HG03045 (cell line): ENCODE results near the gene TULP4.

ENCODE experiments used
- ATAC-seq: cut with Tn5 transposase; IDR thresholded peaks from one replicate; pipeline ENCODE4 v1.9.1; 2021; ENCODE audit warnings: mild to moderate bottlenecking, moderate library complexity; ENCODE audit not compliant: unreplicated experiment

Gene TULP4

DNA sequence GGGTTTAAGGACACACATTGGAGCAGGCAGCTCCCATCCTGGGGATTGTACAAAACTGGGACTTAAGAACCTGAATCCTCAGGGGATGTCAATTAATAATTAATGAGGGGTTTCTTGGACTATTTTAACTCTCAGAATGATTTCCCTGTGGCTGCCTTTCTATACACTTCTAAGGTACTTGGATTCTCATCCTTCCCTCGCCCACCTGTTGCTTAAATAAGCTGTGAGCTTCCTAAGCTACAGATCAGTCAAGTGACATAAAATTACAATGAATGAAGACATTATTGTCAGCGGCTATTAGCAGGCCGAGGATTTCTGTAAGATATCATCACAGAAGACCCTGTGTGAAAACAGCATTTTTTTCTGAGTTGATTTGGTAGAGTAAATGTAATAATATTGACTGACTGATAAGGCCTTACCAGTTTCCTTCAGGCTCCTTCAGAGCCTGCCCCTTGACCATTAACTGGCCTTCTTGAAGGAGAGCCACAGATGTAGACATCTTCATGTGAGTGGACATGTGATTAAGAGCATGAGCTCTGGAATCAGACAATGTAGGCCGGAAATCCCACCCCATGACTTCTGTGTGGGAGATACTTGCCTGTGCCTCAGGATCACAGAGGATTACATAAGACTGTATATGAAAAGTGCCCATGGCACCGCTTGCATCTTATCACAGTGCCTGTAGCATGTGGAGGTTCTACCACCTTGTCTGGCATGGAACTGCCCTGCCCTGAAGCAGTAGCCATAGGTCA is 101.7 kb downstream of the TULP4 start:
- ATAC-seq, result no peak

DNA sequence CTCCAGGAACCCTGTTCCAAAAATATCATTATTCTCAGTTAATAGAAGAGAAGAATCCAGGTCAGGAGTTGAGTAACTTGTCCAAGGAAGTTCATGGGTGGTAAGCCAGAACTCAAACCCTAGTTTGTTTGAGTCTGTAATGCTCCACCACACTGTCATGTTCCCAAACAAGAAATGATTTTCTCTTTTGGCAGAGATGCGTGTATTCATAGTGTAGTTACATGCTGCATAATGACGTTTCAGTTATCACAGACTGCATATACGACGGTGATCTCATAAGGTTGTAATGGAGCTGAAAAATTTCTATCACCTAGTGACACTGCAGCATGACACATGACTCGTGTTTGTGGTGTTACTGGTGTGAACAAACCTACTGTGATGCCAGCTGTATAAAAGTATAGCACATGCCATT is 102.6 kb downstream of the TULP4 start:
- ATAC-seq, result no peak

GRCh38 chr6:158415666-158416065 is 103.4 kb downstream of the TULP4 start:
- no peak for ATAC-seq

GRCh38 chr6:158416883-158417759 is 104.9 kb downstream of the TULP4 start:
- ATAC-seq, result no peak

- no peak for ATAC-seq
Measured at GRCh38 chr6:158417760-158418098, 105.5 kb downstream of the TULP4 start.

- ATAC-seq, result no peak
Measured at GRCh38 chr6:158418501-158418900, 106.2 kb downstream of the TULP4 start.

DNA sequence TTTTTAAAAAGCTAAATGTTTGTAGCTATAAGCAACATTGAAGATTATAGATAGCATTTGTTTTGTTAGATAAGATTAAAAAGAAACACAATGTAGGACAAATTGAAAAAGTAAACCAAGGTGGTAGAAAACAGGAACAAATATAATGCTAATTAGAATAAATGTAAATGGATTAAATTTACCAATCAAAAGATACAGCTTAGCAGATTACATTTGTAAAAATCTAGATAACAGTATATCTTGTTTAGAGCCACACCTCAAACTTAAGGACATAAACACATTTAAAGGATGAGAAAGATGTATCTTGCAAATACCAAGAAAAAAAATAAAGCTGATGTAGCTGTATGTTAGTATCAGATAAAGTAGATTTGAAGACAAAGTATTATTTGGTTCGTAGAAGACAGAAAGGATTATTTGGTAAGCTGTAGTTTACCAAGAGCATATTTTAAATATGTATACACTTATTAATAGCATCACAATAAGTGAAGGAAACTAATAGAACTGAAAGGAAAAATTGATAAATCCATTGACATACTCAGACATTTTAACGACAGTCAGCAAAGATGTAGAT is 107.2 kb downstream of the TULP4 start:
- ATAC-seq, result no peak

GRCh38 chr6:158421381-158421780 is 109.1 kb downstream of the TULP4 start:
- ATAC-seq, result no peak

DNA sequence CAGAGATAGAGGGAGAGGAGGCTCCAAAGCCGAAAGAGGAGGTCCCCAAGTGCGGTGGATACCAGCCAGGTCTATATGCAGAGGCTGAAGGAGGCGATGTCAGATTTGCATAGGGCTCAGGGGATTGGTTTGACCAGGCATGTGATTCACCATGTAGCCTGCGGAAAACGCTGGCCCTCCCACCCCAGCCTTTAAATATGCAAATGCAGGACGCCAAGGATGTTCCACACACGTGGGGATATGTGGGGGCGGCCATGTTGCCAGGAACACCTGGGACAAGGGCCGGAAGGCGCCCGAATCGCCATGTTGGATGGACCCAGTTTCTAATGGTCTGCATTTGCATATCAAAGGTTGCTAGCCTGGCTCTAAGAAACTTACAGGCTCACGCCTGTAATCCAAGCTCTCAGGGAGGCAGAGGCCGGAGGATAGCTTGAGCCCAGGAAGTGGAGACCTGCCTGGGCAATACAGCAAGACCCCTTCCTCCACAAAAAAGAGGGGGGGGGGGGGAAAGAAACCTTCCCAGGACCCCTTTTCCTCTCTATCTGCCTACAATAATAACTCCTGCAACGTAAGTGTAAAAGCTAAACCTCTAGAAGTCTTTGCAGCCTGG is 110.5 kb downstream of the TULP4 start:
- no peak for ATAC-seq

GRCh38 chr6:158431036-158431435 is 118.8 kb downstream of the TULP4 start:
- no peak for ATAC-seq

- ATAC-seq, result no peak
Measured at GRCh38 chr6:158431560-158431959, 119.3 kb downstream of the TULP4 start.

GRCh38 chr6:158437571-158437970 is 125.3 kb downstream of the TULP4 start:
- no peak for ATAC-seq

GRCh38 chr6:158438226-158438625 is 126.0 kb downstream of the TULP4 start:
- ATAC-seq, result no peak

DNA sequence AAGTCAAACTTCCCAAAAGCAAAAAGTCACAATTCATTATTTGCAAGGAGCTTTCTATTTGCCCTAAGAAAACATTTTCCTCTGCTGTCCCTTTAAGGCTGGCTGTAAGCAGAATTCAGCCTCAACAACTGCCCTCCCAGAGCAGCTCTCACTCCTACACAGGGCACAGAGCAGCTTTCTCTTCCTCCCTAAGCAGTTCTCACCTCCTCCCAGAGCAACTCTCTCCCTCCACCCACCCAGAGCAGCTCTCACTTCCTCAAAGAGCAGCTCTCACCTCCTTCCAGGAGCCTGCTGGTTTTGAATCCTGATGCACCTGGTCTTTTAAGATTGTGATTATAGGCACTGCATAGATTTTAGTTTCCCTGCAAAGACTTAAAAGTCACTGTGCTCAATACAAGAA is 127.0 kb downstream of the TULP4 start:
- peak; percentile 89 for ATAC-seq

GRCh38 chr6:158441716-158442215 is 129.5 kb downstream of the TULP4 start:
- ATAC-seq, result no peak

DNA sequence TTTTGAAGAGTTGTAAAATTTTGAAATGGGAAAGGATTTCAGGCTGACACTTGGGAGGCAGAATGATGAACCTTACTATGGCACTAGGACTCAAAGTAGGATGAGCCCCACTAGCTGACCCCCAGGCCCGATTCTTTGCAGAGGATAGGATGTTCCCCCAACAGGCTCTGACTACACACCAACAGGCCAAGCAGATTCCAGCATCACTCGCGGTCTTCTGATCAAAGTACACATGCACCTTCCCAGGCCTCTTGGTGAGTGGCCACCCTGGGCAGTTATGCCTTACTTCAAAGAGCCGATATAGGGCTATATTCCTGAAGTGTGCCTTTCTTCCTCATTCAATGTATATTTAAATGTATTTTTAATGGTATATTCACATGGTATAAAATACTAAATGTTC is 130.0 kb downstream of the TULP4 start:
- no peak for ATAC-seq

DNA sequence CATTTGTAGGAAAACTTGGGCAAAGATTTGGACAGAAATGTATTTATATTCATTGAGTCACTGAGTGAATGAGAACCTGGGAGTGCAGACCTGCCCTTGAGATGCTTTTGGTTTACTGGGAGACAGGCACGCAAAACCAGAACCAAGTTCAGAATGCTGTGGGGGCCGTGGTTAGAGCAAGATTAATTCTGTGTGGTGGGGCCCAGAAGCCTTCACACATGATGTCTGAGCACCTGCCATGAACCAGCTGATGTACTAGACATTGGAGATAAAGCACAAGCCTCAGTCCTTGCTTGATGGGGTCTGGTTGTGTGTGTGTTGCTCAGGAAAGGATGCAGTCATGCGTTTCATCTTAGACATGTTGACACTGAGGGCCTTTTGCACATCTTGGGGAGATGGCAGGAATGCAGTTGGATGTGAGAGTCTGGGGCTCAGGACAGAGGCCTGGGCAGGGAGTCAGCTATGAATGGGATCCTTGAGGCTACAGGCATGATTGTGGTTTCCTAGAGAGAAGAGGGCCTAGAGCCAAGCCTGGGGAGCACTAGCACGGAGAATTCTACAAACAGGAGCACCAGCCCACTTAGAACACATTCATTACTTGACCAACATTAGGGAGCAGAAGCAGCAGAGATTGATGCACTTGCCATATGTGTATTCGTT is 133.3 kb downstream of the TULP4 start:
- no peak for ATAC-seq

DNA sequence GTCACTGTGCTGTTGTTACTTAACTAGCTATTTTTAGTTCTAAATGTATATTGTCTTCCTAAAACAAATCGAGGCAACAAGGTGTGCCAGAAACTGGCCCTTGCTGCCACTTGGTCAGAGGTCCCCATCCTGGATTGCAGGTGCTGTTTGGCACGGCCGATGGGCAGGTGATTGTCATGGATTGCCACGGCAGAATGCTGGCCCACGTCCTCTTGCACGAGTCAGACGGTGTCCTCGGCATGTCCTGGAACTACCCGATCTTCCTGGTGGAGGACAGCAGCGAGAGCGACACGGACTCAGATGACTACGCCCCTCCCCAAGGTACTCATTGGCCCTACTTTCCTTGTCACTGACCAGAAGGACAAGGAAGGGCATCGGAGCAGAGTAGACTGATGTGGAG is 136.6 kb downstream of the TULP4 start:
- no peak for ATAC-seq

DNA sequence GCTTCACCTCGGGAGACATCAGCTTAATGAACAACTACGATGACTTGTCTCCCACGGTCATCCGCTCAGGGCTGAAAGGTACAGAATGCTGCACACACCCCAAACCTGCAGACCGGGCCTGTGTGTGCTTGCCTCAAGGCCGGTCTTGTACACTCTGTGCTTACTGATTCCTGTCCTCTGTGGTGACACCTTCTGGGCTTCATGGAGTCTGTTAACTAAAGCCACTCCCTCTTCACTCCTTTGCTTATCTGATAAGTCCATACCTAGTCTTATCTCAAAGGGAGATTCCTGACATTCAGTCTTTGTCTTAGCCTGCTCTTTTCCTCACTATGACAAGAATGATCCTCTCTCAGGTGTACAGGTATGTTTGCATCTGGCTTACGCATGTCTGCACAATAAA is 139.9 kb downstream of the TULP4 start:
- no peak for ATAC-seq

- ATAC-seq, result no peak
Measured at GRCh38 chr6:158457131-158457530, 144.9 kb downstream of the TULP4 start.
